H9 (cell line): ENCODE data around the gene SLC30A5. TPM values are rescaled to one million over a fixed set of nuclear protein-coding genes. Genes with fewer than 3 reads are reported as not detected.

Source experiments
- DNase-seq: peaks from one replicate; pipeline ENCODE4 v3.0.0-alpha.2; 2017
- H2AFZ ChIP-seq: one replicate; pipeline ENCODE4 v1.6.1; 2013; ENCODE audit warnings: mild to moderate bottlenecking, low read length, control low read depth, moderate library complexity
- H2AK5ac ChIP-seq: 2 replicates; pipeline ENCODE4 v1.6.1; 2013; ENCODE audit warnings: low read length, control low read depth, mixed read lengths; ENCODE audit not compliant: insufficient read length
- H2BK120ac ChIP-seq: one replicate; pipeline ENCODE4 v1.6.1; 2013; ENCODE audit warnings: low read depth, mild to moderate bottlenecking, low read length, control low read depth, inconsistent platforms; ENCODE audit not compliant: poor library complexity, severe bottlenecking
- H2BK12ac ChIP-seq: 2 replicates; pipeline ENCODE4 v1.6.1; 2013; ENCODE audit warnings: low read length, control low read depth, mixed read lengths, low read depth; ENCODE audit not compliant: insufficient read length
- H2BK15ac ChIP-seq: 2 replicates; pipeline ENCODE4 v1.6.1; 2013; ENCODE audit warnings: low read depth, low read length, control low read depth
- H2BK20ac ChIP-seq: one replicate; pipeline ENCODE4 v1.6.1; 2013; ENCODE audit warnings: low read depth, mild to moderate bottlenecking, low read length, control low read depth, inconsistent platforms; ENCODE audit not compliant: poor library complexity, severe bottlenecking
- H2BK5ac ChIP-seq: 2 replicates; pipeline ENCODE4 v1.6.1; 2013; ENCODE audit warnings: low read length, control low read depth, mixed read lengths; ENCODE audit not compliant: insufficient read length
- H3K14ac ChIP-seq: 2 replicates; pipeline ENCODE4 v1.6.1; 2013; ENCODE audit warnings: low read length, control low read depth; ENCODE audit not compliant: insufficient read depth
- H3K18ac ChIP-seq: 2 replicates; pipeline ENCODE4 v1.6.1; 2013; ENCODE audit warnings: low read depth, mild to moderate bottlenecking, mixed read lengths, low read length, control low read depth; ENCODE audit not compliant: insufficient read length
- H3K23ac ChIP-seq: 2 replicates; pipeline ENCODE4 v1.6.1; 2013; ENCODE audit warnings: low read length, control low read depth, mixed read lengths, low read depth; ENCODE audit not compliant: insufficient read length
- H3K23me2 ChIP-seq: 2 replicates; pipeline ENCODE4 v1.6.1; 2013; ENCODE audit warnings: low read depth, mild to moderate bottlenecking, mixed read lengths, low read length, control low read depth; ENCODE audit not compliant: insufficient read length, poor library complexity, severe bottlenecking
- H3K27ac ChIP-seq: 2 replicates; pipeline ENCODE4 v1.5.1; 2013; ENCODE audit warnings: low read length, control low read depth, mixed read lengths, low read depth; ENCODE audit not compliant: insufficient read length
- H3K27me3 ChIP-seq: 2 replicates; pipeline ENCODE4 v1.6.1; 2013; ENCODE audit warnings: low read length, control low read depth, inconsistent platforms; ENCODE audit not compliant: insufficient read depth
- H3K4ac ChIP-seq: 2 replicates; pipeline ENCODE4 v1.6.1; 2013; ENCODE audit warnings: low read depth, mild to moderate bottlenecking, control low read depth, inconsistent platforms, low read length, moderate library complexity
- H3K4me1 ChIP-seq: 2 replicates; pipeline ENCODE4 v1.6.1; 2013; ENCODE audit warnings: low read length, control low read depth, inconsistent platforms; ENCODE audit not compliant: insufficient read depth
- H3K4me2 ChIP-seq: 2 replicates; pipeline ENCODE4 v1.6.1; 2013; ENCODE audit warnings: low read length, control low read depth, mixed read lengths; ENCODE audit not compliant: insufficient read length, insufficient read depth
- H3K56ac ChIP-seq: 2 replicates; pipeline ENCODE4 v1.6.1; 2013; ENCODE audit warnings: low read depth, mild to moderate bottlenecking, mixed read lengths, low read length, control low read depth; ENCODE audit not compliant: insufficient read length
- H3K79me1 ChIP-seq: 2 replicates; pipeline ENCODE4 v1.6.1; 2013; ENCODE audit warnings: low read depth, mild to moderate bottlenecking, moderate library complexity, low read length, control low read depth, inconsistent platforms; ENCODE audit not compliant: insufficient read depth, poor library complexity, severe bottlenecking
- H3K79me2 ChIP-seq: 2 replicates; pipeline ENCODE4 v1.6.1; 2013; ENCODE audit warnings: low read length, control low read depth, inconsistent platforms; ENCODE audit not compliant: insufficient read depth
- H3K9ac ChIP-seq: 2 replicates; pipeline ENCODE4 v1.6.1; 2013; ENCODE audit warnings: low read length, control low read depth, mixed read lengths; ENCODE audit not compliant: insufficient read length; ENCODE audit errors: extremely low read depth
- H3K9me3 ChIP-seq: one replicate; pipeline ENCODE4 v1.6.1; 2013; ENCODE audit warnings: low read depth, low read length, inconsistent platforms; ENCODE audit not compliant: control insufficient read depth
- H3T11ph ChIP-seq: one replicate; pipeline ENCODE4 v1.6.1; 2013; ENCODE audit warnings: mild to moderate bottlenecking, low read length, control low read depth, inconsistent platforms
- H4K20me1 ChIP-seq: one replicate; pipeline ENCODE4 v1.6.1; 2013; ENCODE audit not compliant: control insufficient read depth, insufficient read length, insufficient read depth
- H4K5ac ChIP-seq: 2 replicates; pipeline ENCODE4 v1.6.1; 2013; ENCODE audit warnings: low read depth, mild to moderate bottlenecking, mixed read lengths, low read length, control low read depth; ENCODE audit not compliant: insufficient read length
- H4K8ac ChIP-seq: replicated peaks from 2 replicates; pipeline ENCODE4 v1.6.1; 2013; ENCODE audit warnings: low read length, control low read depth, mixed read lengths, low read depth; ENCODE audit not compliant: insufficient read length
- H4K91ac ChIP-seq: 2 replicates; pipeline ENCODE4 v1.6.1; 2013; ENCODE audit warnings: low read depth, mild to moderate bottlenecking, moderate library complexity, mixed read lengths, low read length, control low read depth; ENCODE audit not compliant: insufficient read length
- H3K27ac Mint-ChIP-seq, 3 experiments: 2 replicates in 2 of 3; 3 replicates in 1 of 3; pipeline ENCODE4 v1.8.0; 2020 to 2021; ENCODE audit warnings: mixed read lengths in 3 of 3, mild to moderate bottlenecking in 1 of 3, moderate library complexity in 1 of 3
- H3K27me3 Mint-ChIP-seq: 2 replicates; pipeline ENCODE4 v1.8.0; 2021; ENCODE audit warnings: low read depth, mild to moderate bottlenecking, moderate library complexity, mixed read lengths
- H3K36me3 Mint-ChIP-seq, 3 experiments: 2 replicates in 2 of 3; 3 replicates in 1 of 3; pipeline ENCODE4 v1.8.0; 2020 to 2021; ENCODE audit warnings: low read depth in 3 of 3, mixed read lengths in 3 of 3; ENCODE audit not compliant: insufficient read depth in 1 of 3
- H3K4me1 Mint-ChIP-seq, 2 experiments: 2 replicates each; pipeline ENCODE4 v1.8.0; 2020; ENCODE audit warnings: mixed read lengths in 2 of 2
- H3K4me3 Mint-ChIP-seq, 2 experiments: 2 replicates in 1 of 2; 3 replicates in 1 of 2; pipeline ENCODE4 v1.8.0; 2020 to 2021; ENCODE audit warnings: mild to moderate bottlenecking in 2 of 2, mixed read lengths in 2 of 2, moderate library complexity in 1 of 2
- H3K9me3 Mint-ChIP-seq, 2 experiments: 2 replicates in 1 of 2; 3 replicates in 1 of 2; pipeline ENCODE4 v1.8.0; 2020; ENCODE audit warnings: mild to moderate bottlenecking in 2 of 2, mixed read lengths in 2 of 2, moderate library complexity in 1 of 2
- CTCF ChIP-seq: fragments of 200-600 bp; sonication (generic); conservative IDR thresholded peaks from 3 replicates; pipeline ENCODE4 v1.8.0; 2021; ENCODE audit warnings: antibody characterized with exemption, mild to moderate bottlenecking
- WGBS: extraction: QIAGEN DNeasy Blood & Tissue Kit; methylation state at CpG from one replicate; pipeline ENCODE4 v1.1.7; 2013; ENCODE audit warnings: missing lambda C conversion rate, low lambda C conversion rate, mixed read lengths; ENCODE audit not compliant: insufficient read length; ENCODE audit errors: extremely low coverage; 5-methylcytosine and 5-hydroxymethylcytosine counted together
- total RNA-seq: library from RNA; stranded (reverse); gene quantifications from 2 replicates; pipeline ENCODE4 v1.2.1, GENCODE V29; 2021

The SLC30A5 gene
- total RNA-seq, 1 experiment from 2014 or later, result 33.7 TPM

GRCh38 chr5:69149676-69150010, 55.8 kb downstream of the SLC30A5 start:
- TF ChIP-seq CTCF, result no peak
- H3K23me2 ChIP-seq, result no peaks in the 10 kb centered on the region
- H3K56ac ChIP-seq, result no peak overlapping the region
- no peaks in the 10 kb centered on the region for H3K9me3 ChIP-seq
- H2AFZ ChIP-seq, result no peak overlapping the region
- no peaks in the 10 kb centered on the region for H3K27me3 Mint-ChIP-seq
- H4K5ac ChIP-seq, result no peak overlapping the region
- H2BK12ac ChIP-seq, result no peak overlapping the region
- H3K27ac ChIP-seq, result no peak overlapping the region
- H3T11ph ChIP-seq, result no peak overlapping the region
- H3K79me2 ChIP-seq, result no peaks in the 10 kb centered on the region
- H2BK15ac ChIP-seq, result no peak overlapping the region
- no peak for DNase-seq
- H3K27ac Mint-ChIP-seq, result no peak overlapping the region
- H3K18ac ChIP-seq, result no peak overlapping the region
- no peak overlapping the region for H4K91ac ChIP-seq
- WGBS, result no CpG with 5 or more reads among the region's 5 CpGs
- H3K4me1 Mint-ChIP-seq, result no peaks in the 10 kb centered on the region
- no peaks in the 10 kb centered on the region for H3K9me3 Mint-ChIP-seq
- H3K9ac ChIP-seq, result no peak overlapping the region
- no peak overlapping the region for H3K4ac ChIP-seq
- H3K4me2 ChIP-seq, result no peak overlapping the region
- H3K36me3 Mint-ChIP-seq, result no peaks in the 10 kb centered on the region; a peak in 1 of 7 replicates
- H4K20me1 ChIP-seq, result no peaks in the 10 kb centered on the region
- no peak overlapping the region for H3K23ac ChIP-seq
- H2AK5ac ChIP-seq, result no peak overlapping the region
- H3K4me1 ChIP-seq, result no peaks in the 10 kb centered on the region
- H2BK20ac ChIP-seq, result no peak overlapping the region
- no peaks in the 10 kb centered on the region for H3K27me3 ChIP-seq
- no peak overlapping the region for H3K14ac ChIP-seq
- no peaks in the 10 kb centered on the region for H3K79me1 ChIP-seq
- no peak overlapping the region for H2BK5ac ChIP-seq
- no peak overlapping the region for H2BK120ac ChIP-seq
- H3K4me3 Mint-ChIP-seq, result no peak overlapping the region
- H4K8ac ChIP-seq, result no peak overlapping the region
